ENCODE measurements around the gene NCDN.

DNA sequence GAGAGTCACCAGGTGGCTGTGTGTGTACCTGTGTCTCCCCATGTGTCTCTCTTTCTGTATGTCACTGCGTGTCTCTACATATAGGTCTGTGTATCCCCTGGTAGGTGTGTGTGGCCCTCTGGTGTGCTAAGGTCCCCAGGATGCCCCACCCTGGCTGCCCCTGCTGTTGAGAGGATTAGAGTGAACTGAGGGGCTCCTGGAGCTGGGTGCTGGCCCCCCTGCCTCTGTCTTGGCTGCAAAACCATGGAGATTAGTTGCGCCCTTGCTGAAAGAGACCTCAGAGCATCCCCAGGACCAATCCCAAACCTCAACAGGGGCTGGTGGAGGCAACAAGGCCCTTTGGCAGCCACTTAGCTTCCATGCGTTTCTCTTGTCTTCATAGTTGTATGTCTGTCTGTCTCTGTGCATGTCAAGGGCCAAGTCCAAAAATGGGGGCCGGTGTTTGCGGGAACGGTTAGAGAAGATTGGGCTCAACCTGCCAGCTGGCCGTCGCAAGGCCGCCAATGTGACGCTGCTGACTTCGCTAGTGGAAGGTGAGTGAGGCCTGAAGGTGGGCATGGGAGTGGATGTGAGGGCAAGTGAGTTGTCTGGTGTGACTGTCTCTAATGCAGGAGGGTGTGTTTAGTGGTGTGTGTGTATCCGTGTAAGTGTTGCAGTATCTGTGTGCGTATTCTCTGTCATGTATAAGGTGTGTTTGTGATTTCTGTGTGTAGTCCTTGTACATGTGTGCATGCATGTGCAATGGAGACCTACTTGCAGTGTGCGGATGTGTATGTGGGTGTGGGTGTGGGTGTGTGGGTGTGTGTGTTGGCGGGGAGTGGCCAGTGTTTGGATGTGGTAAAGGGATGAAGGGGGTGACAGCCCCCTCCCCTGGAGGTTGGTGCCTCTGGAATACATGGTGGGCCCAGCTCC, 32.2 kb downstream of the NCDN start:
- no peak for TF ChIP-seq CTCF (conservative IDR thresholded peaks at IDR 0.05; ENCODE audit: low read length)
- TF ChIP-seq EZH2phosphoT487 (IDR thresholded peaks at IDR 0.05; ENCODE audit: borderline replicate concordance, low read depth, low read length): no peak

Data from OCI-LY7 (cell line).